ENCODE results near the gene CIZ1. TPM values are rescaled to one million over a fixed set of nuclear protein-coding genes. Genes with fewer than 3 reads are reported as not detected.

Gene CIZ1
- total RNA-seq, 2 experiments from 2014 or later = 140 to 153 TPM

DNA sequence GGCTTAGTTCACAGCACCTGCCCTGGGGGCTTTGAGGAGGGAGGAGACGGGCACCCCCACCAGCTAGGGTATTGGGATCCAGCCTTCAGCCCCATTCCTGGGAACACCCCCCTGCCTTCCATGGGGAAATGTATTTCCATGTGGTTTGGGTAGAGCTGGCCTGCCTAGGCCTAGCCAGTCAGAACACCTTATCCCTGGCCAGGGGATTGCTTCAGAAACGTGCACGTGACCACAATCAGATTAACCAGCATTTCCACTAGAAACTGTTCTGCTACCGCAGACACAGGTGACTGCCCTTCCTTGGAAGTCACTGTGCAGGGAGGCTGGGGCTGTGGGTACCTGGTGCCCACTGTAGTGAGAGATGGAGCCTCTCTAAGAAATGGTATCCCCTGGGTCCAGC is 17.3 kb downstream of the CIZ1 start:
- Mint-ChIP-seq H3K27me3 (no peaks in the 10 kb centered on the region), H3K27ac (no peak overlapping the region), H3K36me3 (peaks cover 18% of the 10 kb centered on the region), H3K4me3 (no peak overlapping the region), H3K9me3 (ENCODE audit: low read depth) (no peaks in the 10 kb centered on the region), H3K4me1 (no peaks in the 10 kb centered on the region)
- CTCF ChIA-PET = interaction anchor here (1.1 to 1.2 kb wide), 2 partner anchors 16 to 44 kb away, joined by 3 to 5 read pairs; no protein-coding TSS in a partner anchor
- no peak for ATAC-seq
- DNase-seq = no peak

DNA sequence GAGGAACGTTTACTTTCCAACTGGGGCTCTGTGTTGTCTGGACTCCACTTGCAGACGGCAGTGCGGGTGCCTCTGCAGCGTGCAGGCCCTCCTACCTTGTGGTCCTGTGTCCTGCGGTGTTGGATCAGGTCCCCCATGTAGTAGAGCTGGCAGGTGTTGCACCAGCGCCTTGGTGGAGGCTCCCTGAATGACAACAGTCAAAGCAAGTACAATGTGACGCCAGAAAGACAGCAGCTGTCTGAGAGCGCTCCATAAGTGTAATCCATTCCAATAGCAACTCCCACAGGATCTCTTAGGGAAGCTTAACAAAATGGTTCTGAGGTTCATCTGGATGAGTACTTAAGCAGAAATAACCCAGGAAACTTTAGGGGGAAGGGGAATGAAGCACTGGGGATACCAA is 21.4 kb downstream of the CIZ1 start:
- Mint-ChIP-seq H3K4me3 (no peak overlapping the region), H3K27ac (no peak overlapping the region), H3K4me1 (no peaks in the 10 kb centered on the region), H3K36me3 (peaks cover 20% of the 10 kb centered on the region), H3K27me3 (no peaks in the 10 kb centered on the region), H3K9me3 (ENCODE audit: low read depth) (no peaks in the 10 kb centered on the region)
- no peak for DNase-seq
- no peak for ATAC-seq
- CTCF ChIA-PET = interaction anchor here (1.3 to 1.4 kb wide), 2 partner anchors 10 to 14 kb away, joined by 4 to 5 read pairs; partner anchors contain the start of gene BBLN

DNA sequence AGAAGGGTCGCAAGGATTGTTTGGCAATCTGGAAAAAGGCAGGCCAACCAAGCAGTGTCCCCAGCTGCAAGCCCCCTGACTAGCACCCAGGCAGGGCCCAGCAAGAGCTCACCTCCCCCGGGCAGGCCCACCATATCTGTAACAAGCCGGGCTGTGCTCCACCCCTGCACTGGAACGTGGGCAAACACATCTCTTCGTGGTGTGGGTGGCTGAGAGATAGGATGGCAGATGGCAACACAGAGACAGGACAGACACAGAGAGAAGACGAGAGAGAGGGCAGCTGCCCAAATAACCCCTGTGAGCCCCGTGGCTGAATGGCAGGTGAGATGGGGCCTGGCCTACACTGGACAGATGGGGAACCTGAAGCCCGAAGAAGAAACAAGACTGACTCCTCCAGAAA is 21.9 kb downstream of the CIZ1 start:
- no peaks in the 10 kb centered on the region for H3K27me3 Mint-ChIP-seq
- H3K27ac Mint-ChIP-seq = no peak overlapping the region
- CTCF ChIA-PET = interaction anchor here (1.4 kb wide), 1 partner anchor 14 kb away, joined by 5 read pairs; no protein-coding TSS in a partner anchor
- DNase-seq (no peak), ATAC-seq (no peak)
- no peaks in the 10 kb centered on the region for H3K4me1 Mint-ChIP-seq
- no peaks in the 10 kb centered on the region for H3K9me3 Mint-ChIP-seq (ENCODE audit: low read depth)
- no peak overlapping the region for H3K4me3 Mint-ChIP-seq
- peaks cover 22% of the 10 kb centered on the region for H3K36me3 Mint-ChIP-seq

DNA sequence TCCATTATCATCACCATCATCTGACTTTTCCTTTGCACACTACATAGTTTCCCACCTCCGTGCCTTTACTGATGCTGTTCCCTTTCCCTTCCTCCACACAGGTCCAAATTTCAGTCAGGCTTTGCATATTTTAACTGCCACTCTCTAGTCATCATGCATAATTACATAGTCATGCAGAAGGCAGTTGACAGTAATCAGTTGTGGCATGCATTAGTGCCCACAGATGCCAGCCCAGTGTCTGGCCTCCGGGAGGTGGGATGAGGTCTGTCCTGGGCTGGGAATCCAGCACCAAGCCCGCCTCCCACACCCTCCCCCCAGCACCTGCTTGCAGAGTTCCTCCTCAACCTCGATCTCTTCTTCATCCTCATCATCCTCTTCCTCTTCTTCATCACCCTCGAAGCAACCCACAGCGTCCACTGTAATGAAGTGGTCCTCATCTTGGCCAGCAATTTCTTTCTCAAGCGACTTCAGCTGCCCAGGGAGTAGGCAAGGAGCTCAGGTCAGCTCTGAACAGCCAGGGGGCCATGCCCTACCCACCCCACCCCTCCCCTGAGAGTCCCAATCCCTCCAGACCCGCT is 22.6 kb downstream of the CIZ1 start:
- Mint-ChIP-seq H3K27me3 (no peaks in the 10 kb centered on the region), H3K27ac (no peak overlapping the region), H3K4me1 (no peaks in the 10 kb centered on the region), H3K4me3 (no peak overlapping the region), H3K9me3 (ENCODE audit: low read depth) (no peaks in the 10 kb centered on the region), H3K36me3 (peaks cover 26% of the 10 kb centered on the region)
- no peak for ATAC-seq
- CTCF ChIA-PET = interaction anchor here (0.7 to 1.4 kb wide), 2 partner anchors 15 to 239 kb away, joined by 3 to 5 read pairs; no protein-coding TSS in a partner anchor
- no peak for DNase-seq

DNA sequence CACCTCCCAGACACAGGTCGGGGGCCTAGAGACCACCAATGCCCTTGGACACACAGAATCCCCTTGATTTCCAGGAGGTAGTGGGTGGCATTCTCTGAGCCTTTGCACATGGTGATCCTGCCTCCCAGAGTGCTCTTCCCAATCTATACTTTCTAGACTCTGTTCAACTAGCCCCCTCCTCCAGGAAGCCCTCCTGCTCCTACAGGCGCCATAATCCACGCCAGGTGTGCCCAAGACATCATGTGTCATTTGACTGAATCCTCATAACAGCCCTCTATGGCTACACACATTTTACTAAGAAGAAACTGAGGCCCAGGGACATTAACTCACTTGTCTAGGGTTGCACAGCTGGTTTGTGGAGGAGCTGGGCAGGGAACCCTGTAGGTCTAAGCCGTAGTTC is 24.2 kb downstream of the CIZ1 start:
- H3K4me3 Mint-ChIP-seq = no peak overlapping the region
- peaks cover 32% of the 10 kb centered on the region for H3K36me3 Mint-ChIP-seq
- H3K27ac Mint-ChIP-seq = no peak overlapping the region
- ATAC-seq = no peak
- no peaks in the 10 kb centered on the region for H3K27me3 Mint-ChIP-seq
- no peak for DNase-seq
- H3K9me3 Mint-ChIP-seq (ENCODE audit: low read depth) = no peaks in the 10 kb centered on the region
- CTCF ChIA-PET = no interaction called here
- H3K4me1 Mint-ChIP-seq = no peaks in the 10 kb centered on the region

DNA sequence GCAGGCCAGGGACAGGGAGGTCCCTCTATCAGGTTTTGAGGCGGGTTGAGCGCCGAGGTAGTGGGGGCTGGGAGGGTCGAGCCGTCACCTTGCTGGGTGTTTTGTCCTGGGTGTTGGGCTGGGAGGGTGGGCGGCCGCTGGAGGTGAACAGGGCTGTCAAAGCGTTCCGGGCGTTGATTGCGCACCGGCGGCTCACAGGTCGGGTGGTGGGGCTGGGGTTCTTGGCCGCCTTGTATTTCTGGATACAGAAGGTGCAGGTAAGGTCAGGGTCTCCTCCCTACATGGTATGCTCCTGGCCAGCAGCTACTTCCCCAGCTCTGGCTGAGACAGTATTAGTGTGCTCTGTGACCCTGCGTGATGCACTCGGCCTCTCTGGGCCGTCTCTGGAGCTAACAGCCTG is 25.2 kb downstream of the CIZ1 start:
- ATAC-seq (no peak), DNase-seq (no peak)
- Mint-ChIP-seq H3K27me3 (no peaks in the 10 kb centered on the region), H3K4me3 (no peak overlapping the region), H3K4me1 (peaks cover 2% of the 10 kb centered on the region), H3K9me3 (ENCODE audit: low read depth) (no peaks in the 10 kb centered on the region), H3K27ac (no peak overlapping the region), H3K36me3 (peaks cover 32% of the 10 kb centered on the region)
- CTCF ChIA-PET = no interaction called here

DNA sequence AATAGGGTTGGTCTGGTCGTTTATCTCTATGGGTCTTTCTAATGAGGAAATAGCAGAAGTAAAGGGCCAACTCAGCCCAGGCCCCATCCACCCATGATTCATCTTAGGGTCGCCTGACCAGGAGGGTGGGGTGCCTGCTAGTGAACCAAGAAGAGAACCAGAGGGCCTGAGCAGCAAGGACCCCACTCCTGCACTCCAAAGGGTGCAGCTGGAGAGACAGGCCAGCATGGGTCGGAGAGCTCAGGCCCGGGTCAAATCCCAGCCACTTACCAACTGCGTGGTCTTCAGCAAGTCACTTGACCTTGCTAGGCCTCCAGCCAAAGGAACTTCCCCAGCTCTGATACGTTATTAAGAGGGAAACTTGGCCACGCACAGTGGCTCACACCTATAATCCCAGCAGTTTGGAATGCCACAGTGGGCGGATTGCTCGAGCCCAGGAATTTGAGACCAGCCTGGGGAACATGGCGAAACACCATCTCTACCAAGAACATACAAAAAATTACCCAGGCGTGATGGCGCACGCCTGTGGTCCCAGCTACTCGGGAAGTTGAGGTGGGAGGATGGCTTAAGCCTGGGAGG is 27.0 kb downstream of the CIZ1 start:
- peaks cover 32% of the 10 kb centered on the region for H3K36me3 Mint-ChIP-seq
- H3K4me1 Mint-ChIP-seq = peaks cover 10% of the 10 kb centered on the region
- CTCF ChIA-PET = no interaction called here
- ATAC-seq (no peak), DNase-seq (no peak)
- no peak overlapping the region for H3K4me3 Mint-ChIP-seq
- H3K27me3 Mint-ChIP-seq = no peaks in the 10 kb centered on the region
- H3K9me3 Mint-ChIP-seq (ENCODE audit: low read depth) = no peaks in the 10 kb centered on the region
- no peak overlapping the region for H3K27ac Mint-ChIP-seq

DNA sequence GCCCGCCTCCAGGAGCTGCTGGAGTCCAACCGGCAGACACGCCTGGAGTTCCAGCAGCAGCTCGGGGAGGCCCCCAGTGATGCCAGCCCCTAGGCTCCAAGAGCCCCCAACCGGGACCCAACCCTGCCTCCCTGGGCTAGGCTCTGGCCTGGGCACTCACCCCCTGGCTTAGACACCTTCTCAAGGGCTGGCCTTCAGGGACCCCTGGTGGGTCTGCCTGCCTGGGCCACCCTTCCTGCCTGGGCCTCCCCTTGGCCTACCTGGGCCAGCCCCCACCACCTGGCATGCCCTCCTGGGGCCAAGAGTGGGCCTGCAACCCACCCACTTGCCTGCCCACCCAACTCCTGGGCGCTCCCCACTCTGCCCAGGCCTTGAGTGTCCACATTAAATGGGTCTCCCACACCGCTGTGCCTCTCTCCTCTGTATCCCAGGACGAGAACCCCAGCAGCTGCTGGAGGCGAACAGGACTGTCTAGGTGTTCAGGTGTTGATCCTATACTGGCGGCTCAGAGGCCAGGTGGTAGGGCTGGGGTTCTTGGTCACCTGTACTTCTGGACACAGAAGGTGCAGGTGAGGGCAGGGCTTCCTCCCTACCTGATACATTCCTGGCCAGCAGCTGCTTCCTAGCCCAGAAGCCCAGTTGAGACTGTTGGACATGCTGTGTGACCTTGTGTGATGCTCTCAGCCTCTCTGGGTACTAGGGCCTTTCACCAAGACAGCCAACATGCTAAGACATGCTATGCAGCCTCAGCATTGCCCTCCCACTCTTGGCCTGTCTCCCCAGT is 27.7 kb downstream of the CIZ1 start:
- no peaks in the 10 kb centered on the region for H3K27me3 Mint-ChIP-seq
- H3K27ac Mint-ChIP-seq = no peak overlapping the region
- ATAC-seq = no peak
- H3K4me3 Mint-ChIP-seq = no peak overlapping the region
- H3K9me3 Mint-ChIP-seq (ENCODE audit: low read depth) = no peaks in the 10 kb centered on the region
- peaks cover 30% of the 10 kb centered on the region for H3K36me3 Mint-ChIP-seq
- CTCF ChIA-PET = no interaction called here
- DNase-seq = no peak
- peaks cover 15% of the 10 kb centered on the region for H3K4me1 Mint-ChIP-seq

DNA sequence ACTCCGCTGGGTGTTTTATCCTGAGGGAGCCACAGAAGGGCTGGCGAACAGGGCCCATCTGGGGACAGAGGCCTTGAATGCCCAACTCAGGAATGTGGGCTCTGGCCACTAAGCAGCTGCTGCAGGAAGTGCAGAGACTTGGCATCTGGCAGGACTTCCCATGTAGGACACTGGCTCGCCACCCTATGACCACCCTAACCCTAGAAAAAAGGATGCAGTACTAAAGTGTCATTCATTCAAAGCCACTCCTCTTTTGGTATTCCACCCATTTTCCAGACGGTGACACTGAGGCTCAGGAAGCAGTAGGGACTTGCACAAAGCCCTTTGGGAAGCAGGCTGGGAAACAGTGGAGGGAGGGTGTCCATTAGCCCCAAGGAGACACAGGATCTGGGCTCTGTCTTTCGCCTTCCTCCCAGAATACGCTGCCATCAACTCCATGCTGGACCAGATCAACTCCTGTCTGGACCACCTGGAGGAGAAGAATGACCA is 28.3 kb downstream of the CIZ1 start:
- Mint-ChIP-seq H3K27me3 (no peaks in the 10 kb centered on the region), H3K27ac (no peak overlapping the region), H3K4me3 (no peak overlapping the region), H3K4me1 (peaks cover 15% of the 10 kb centered on the region), H3K36me3 (peaks cover 27% of the 10 kb centered on the region), H3K9me3 (ENCODE audit: low read depth) (no peaks in the 10 kb centered on the region)
- ATAC-seq (no peak), DNase-seq (no peak)
- CTCF ChIA-PET = no interaction called here

DNA sequence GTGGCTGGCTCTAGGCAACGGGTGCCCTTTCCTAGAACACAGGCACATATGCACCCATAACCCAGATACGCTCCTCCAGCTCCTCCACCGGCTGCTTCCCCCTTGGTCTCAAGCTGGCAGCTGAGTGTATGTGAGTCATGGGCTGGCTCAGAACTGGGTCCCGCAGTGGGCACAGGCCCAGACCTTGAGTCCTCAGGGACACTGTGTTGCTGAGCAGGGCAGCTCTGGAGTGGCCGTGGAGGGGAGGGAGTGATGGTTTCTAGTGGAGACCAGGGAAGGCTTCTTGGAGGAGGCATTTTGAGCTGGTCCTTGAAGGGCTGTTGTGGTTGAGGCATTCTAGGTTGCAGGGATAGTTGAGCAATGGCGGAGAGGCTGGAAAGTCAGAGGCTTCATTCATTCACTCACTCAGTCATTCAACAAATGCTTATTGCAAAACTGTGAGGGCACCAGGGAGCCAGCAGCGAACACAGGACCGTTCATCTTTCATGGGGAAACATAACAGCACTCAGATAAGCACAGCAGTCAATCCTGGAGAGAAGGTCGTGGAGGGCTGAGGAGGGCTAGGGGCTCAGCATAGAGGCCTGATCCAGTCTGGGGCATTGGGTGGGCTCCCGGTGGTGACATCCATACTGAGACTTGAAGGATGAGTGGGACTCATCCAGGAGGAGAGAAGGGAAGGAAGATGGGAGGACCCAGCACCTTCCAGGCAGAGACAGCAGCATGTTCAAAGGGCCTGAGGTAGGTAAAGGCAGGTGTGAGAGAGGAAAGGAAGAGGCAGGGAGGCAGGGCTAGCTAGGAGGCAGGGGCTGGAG is 29.0 kb downstream of the CIZ1 start:
- no peak overlapping the region for H3K4me3 Mint-ChIP-seq
- peaks cover 15% of the 10 kb centered on the region for H3K4me1 Mint-ChIP-seq
- no peaks in the 10 kb centered on the region for H3K9me3 Mint-ChIP-seq (ENCODE audit: low read depth)
- H3K27ac Mint-ChIP-seq = no peak overlapping the region
- no peaks in the 10 kb centered on the region for H3K27me3 Mint-ChIP-seq
- DNase-seq = no peak
- ATAC-seq = no peak
- CTCF ChIA-PET = interaction anchor here (1.2 to 3.5 kb wide), 3 partner anchors 11 to 656 kb away, joined by 3 to 24 read pairs (median 3); partner anchors contain the start of genes CIZ1 and ENDOG
- peaks cover 27% of the 10 kb centered on the region for H3K36me3 Mint-ChIP-seq

DNA sequence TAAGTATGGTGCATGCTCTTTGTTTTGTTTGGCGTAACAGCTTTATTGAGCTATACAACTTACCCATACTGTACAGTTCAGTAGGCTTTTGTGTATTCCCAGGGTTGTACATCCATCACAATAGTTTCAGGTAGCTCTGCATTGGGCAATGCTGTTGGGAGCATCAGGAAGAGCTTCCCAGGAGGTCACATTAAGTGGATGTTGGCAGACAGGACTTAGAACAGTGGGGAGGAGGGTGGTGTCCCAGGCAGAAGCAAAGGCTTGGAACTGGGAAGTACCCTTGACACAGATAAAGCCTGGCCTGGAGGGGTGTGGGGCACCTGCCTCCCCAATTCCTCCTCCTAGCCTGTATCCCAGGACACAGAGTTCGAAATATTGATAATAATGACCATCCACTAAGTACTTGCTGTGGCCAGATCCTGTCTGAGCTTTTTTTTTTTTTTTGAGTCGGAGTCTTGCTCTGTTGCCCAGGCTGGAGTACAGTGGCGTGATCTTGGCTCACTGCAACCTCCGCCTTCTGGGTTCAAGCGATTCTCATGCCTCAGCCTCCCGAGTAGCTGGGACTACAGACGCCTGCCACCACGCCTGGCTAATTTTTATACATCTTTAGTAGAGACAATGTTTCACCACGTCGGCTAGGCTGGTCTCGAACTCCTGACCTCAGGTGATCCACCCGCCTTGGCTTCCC is 30.0 kb downstream of the CIZ1 start:
- no peak for DNase-seq
- H3K9me3 Mint-ChIP-seq (ENCODE audit: low read depth) = no peaks in the 10 kb centered on the region
- peaks cover 15% of the 10 kb centered on the region for H3K4me1 Mint-ChIP-seq
- H3K27me3 Mint-ChIP-seq = no peaks in the 10 kb centered on the region
- peak overlapping the region; percentile 79 for H3K27ac Mint-ChIP-seq
- H3K36me3 Mint-ChIP-seq = peaks cover 19% of the 10 kb centered on the region
- CTCF ChIA-PET = interaction anchor here (1.2 to 3.5 kb wide), 5 partner anchors 9 to 657 kb away, joined by 3 to 24 read pairs (median 4); partner anchors contain the start of genes CIZ1 and ENDOG
- no peak for ATAC-seq
- H3K4me3 Mint-ChIP-seq = peak overlapping the region; percentile 80

DNA sequence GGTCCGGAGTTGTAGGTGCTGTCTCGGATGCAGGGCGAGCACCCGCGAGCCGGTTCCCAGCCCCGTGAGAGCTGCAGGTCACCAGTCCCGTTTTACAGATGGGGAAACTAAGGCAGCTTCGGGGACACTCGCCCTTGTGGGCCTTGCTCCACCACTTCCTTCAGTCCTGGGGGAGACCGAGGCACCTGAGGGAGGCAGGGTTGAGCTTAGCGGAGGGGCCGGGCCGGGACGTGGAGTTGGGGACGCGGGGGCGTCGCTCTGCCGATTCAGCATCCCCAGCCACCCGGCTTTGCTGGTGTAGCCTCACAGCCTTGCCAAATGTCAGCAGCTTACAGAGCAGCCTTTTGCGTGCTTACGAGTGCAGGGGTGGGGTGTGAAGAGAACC is 30.8 kb downstream of the CIZ1 start:
- Mint-ChIP-seq H3K4me1 (peaks cover 15% of the 10 kb centered on the region), H3K36me3 (peaks cover 15% of the 10 kb centered on the region), H3K4me3 (peak overlapping the region; percentile 80), H3K9me3 (ENCODE audit: low read depth) (no peaks in the 10 kb centered on the region), H3K27ac (peak overlapping the region; percentile 79), H3K27me3 (no peaks in the 10 kb centered on the region)
- ATAC-seq (peak; percentile 18), DNase-seq (peak; percentile 66)
- CTCF ChIA-PET = interaction anchor here (1.2 to 3.5 kb wide), 4 partner anchors 10 to 43 kb away, joined by 3 to 24 read pairs (median 6); partner anchors contain the start of gene CIZ1

Measured in activated CD8-positive, alpha-beta memory T cell treated with anti-CD3 and anti-CD28 coated beads, Interleukin-2, amount 10 ng/mL, durations not matched to agents 7 days and 5 days (primary cell).